GM12878 (cell line): ENCODE data around the gene LMTK3. TPM values are rescaled to one million over a fixed set of nuclear protein-coding genes. Genes with fewer than 3 reads are reported as not detected.

ENCODE experiments used
- ATF7 ChIP-seq: fragments of 450-650 bp; IDR thresholded peaks from 2 replicates; pipeline ENCODE4 v1.6.1; 2016; ENCODE audit warnings: low read depth, mild to moderate bottlenecking
- BACH1 ChIP-seq: fragments of 450-650 bp; IDR thresholded peaks from 2 replicates; pipeline ENCODE4 v1.6.1; 2017; ENCODE audit warnings: mild to moderate bottlenecking, borderline replicate concordance
- BHLHE40 ChIP-seq, 2 experiments: fragments of 450-650 bp in 1 of 2; IDR thresholded peaks; 2 replicates each; pipeline ENCODE4 v1.6.1; 2011 to 2017; ENCODE audit warnings: low read depth in 2 of 2, borderline replicate concordance in 1 of 2, improper control_type of control experiment in 1 of 2, low read length in 1 of 2, mild to moderate bottlenecking in 1 of 2
- CBX5 ChIP-seq: sonication (generic); IDR thresholded peaks from 2 replicates; pipeline ENCODE4 v1.6.1; 2016; ENCODE audit warnings: low read depth, moderate library complexity, mild to moderate bottlenecking, inconsistent platforms
- CEBPB ChIP-seq, 2 experiments: fragments of 150-350 bp in 1 of 2; IDR thresholded peaks; 2 replicates each; pipeline ENCODE4 v1.6.1; 2012 to 2014; ENCODE audit warnings: low read depth in 2 of 2, low read length in 2 of 2, borderline replicate concordance in 1 of 2, inconsistent platforms in 1 of 2
- CHD1 ChIP-seq: IDR thresholded peaks from 2 replicates; pipeline ENCODE4 v1.6.1; 2012; ENCODE audit warnings: low read depth, low read length, improper control_type of control experiment
- CHD2 ChIP-seq: IDR thresholded peaks from 2 replicates; pipeline ENCODE4 v1.6.1; 2011; ENCODE audit warnings: low read depth, low read length, improper control_type of control experiment, borderline replicate concordance
- EED ChIP-seq: sonication (generic); IDR thresholded peaks from 2 replicates; pipeline ENCODE4 v1.6.1; 2016; ENCODE audit warnings: antibody characterized with exemption, low read depth
- ESRRA ChIP-seq: IDR thresholded peaks from 2 replicates; pipeline ENCODE4 v1.6.1; 2012; ENCODE audit warnings: mild to moderate bottlenecking, low read length, improper control_type of control experiment
- EZH2 ChIP-seq: IDR thresholded peaks from 2 replicates; pipeline ENCODE4 v1.6.1; 2012; ENCODE audit warnings: low read depth, mild to moderate bottlenecking, control low read depth, inconsistent platforms, low read length, borderline replicate concordance; ENCODE audit not compliant: control insufficient read depth
- FOS ChIP-seq: IDR thresholded peaks from 3 replicates; pipeline ENCODE4 v1.6.1; 2011; ENCODE audit warnings: borderline replicate concordance; ENCODE audit not compliant: insufficient read length; ENCODE audit errors: extremely low read depth
- FOXK2 ChIP-seq: fragments of 450-650 bp; IDR thresholded peaks from 2 replicates; pipeline ENCODE4 v1.6.1; 2017; ENCODE audit warnings: mild to moderate bottlenecking, moderate library complexity
- HDAC2 ChIP-seq: fragments of 200-600 bp; sonication (generic); IDR thresholded peaks from 2 replicates; pipeline ENCODE4 v1.6.1; 2017
- KDM1A ChIP-seq: fragments of 200-600 bp; sonication (generic); IDR thresholded peaks from 2 replicates; pipeline ENCODE4 v1.6.1; 2016; ENCODE audit warnings: borderline replicate concordance
- NR2C2 ChIP-seq: IDR thresholded peaks from 2 replicates; pipeline ENCODE4 v1.6.1; 2011; ENCODE audit warnings: borderline replicate concordance, low read depth; ENCODE audit not compliant: control insufficient read depth, insufficient read length
- PML ChIP-seq: IDR thresholded peaks from 2 replicates; pipeline ENCODE4 v1.6.1; 2012; ENCODE audit warnings: low read length, inconsistent platforms
- POLR2A ChIP-seq: IDR thresholded peaks from 2 replicates; pipeline ENCODE4 v1.6.1; 2011; ENCODE audit warnings: low read depth, mild to moderate bottlenecking, low read length
- SIX5 ChIP-seq: IDR thresholded peaks from 2 replicates; pipeline ENCODE4 v1.6.1; 2011; ENCODE audit warnings: mild to moderate bottlenecking, low read depth, low read length, moderate library complexity; ENCODE audit not compliant: severe bottlenecking
- SMAD5 ChIP-seq: IDR thresholded peaks from 2 replicates; pipeline ENCODE4 v1.6.1; 2016; ENCODE audit warnings: antibody characterized with exemption, low read depth
- SREBF1 ChIP-seq: IDR thresholded peaks from 2 replicates; pipeline ENCODE4 v1.6.1; 2012; ENCODE audit warnings: mild to moderate bottlenecking, low read length
- TCF7 ChIP-seq: IDR thresholded peaks from 2 replicates; pipeline ENCODE4 v1.6.1; 2014; ENCODE audit warnings: antibody characterized with exemption, borderline replicate concordance
- WRNIP1 ChIP-seq: IDR thresholded peaks from 2 replicates; pipeline ENCODE4 v1.6.1; 2011; ENCODE audit warnings: low read depth, low read length, improper control_type of control experiment, borderline replicate concordance
- ZBTB33 ChIP-seq: fragments of 450-650 bp; IDR thresholded peaks from 2 replicates; pipeline ENCODE4 v1.6.1; 2017; ENCODE audit warnings: mild to moderate bottlenecking
- ZBTB4 ChIP-seq: fragments of 450-650 bp; formaldehyde crosslinking; IDR thresholded peaks from 2 replicates; pipeline ENCODE4 v1.4.0; 2022; ENCODE audit warnings: mild to moderate bottlenecking, moderate library complexity
- ZNF274 ChIP-seq: IDR thresholded peaks from one replicate; pipeline ENCODE4 v1.8.0; 2011; ENCODE audit not compliant: insufficient read length, insufficient read depth
- polyA plus RNA-seq, 11 experiments: library from polyadenylated mRNA; depleted of rRNA in 4 of 11; unstranded in 6 of 11; stranded (reverse) in 5 of 11; fragments of >200 nt; fragmentation: Nextera tagmentation in 4 of 11; fragmentation: Illumina TruSeq in 1 of 11; extraction: Ambion mirVana in 4 of 11; extraction: Trizol in 1 of 11; gene quantifications; 1 replicate in 1 of 11; 2 replicates in 10 of 11; pipeline versions ENCODE4 v1.2.1 to v1.2.3, GENCODE V29; 2011 to 2016; ENCODE audit warnings: inconsistent platforms in 2 of 11, missing spikeins in 2 of 11, low read depth in 1 of 11
- total RNA-seq, 4 experiments: library from RNA; depleted of rRNA in 3 of 4; stranded (reverse); fragments of >200 nt in 3 of 4; fragmentation: Illumina TruSeq in 1 of 4; extraction: Trizol in 1 of 4; gene quantifications; 2 replicates each; pipeline versions ENCODE4 v1.2.1 to v1.2.3, GENCODE V29; 2013 to 2021

Gene LMTK3
- total and polyA plus RNA-seq, 10 of the 15 experiments (the other 5 are each of a cell fraction or from before 2014, with no cell fraction given): under 0.01 to 0.28 (median 0.04) TPM; not detected in 3

GRCh38 chr19:48513289-48514122 lies 1.9 kb upstream of the LMTK3 start (continued):
- no peak for TF ChIP-seq SREBF1
- no peak for TF ChIP-seq FOS
- peak in 1 of 2 experiments; percentile 80; a peak in 2 of 4 replicates for TF ChIP-seq BHLHE40 (IDR thresholded peaks at IDR 0.05; ENCODE audit: borderline replicate concordance in 1 of 2, low read depth in 2 of 2, low read length in 1 of 2)
- no peak for TF ChIP-seq PML
- no peak for TF ChIP-seq ATF7
- TF ChIP-seq TCF7: no peak
- no peak for TF ChIP-seq ZBTB33
- no peak for TF ChIP-seq ZNF274
- TF ChIP-seq CHD1: no peak
- TF ChIP-seq EED: no peak
- TF ChIP-seq ESRRA: no peak
- TF ChIP-seq POLR2A: no peak; the same call in 1 of the 2 replicates
- no peak for TF ChIP-seq CEBPB (IDR thresholded peaks at IDR 0.05; ENCODE audit: borderline replicate concordance in 1 of 2, low read depth in 2 of 2, low read length in 2 of 2)
- peak; percentile 91 for TF ChIP-seq SIX5
- no peak for TF ChIP-seq WRNIP1
- TF ChIP-seq FOXK2: no peak
- no peak for TF ChIP-seq HDAC2
- TF ChIP-seq CBX5: no peak
- TF ChIP-seq NR2C2: no peak
- no peak for TF ChIP-seq SMAD5
- TF ChIP-seq EZH2: no peak
- TF ChIP-seq BACH1: no peak
- TF ChIP-seq KDM1A: no peak
- peak; percentile 12; the same call in 1 of the 2 replicates for TF ChIP-seq CHD2
- no peak for TF ChIP-seq ZBTB4 (CRISPR knock-in tag)
